Caco-2 (cell line): ENCODE results near the gene ESR2. TPM values are rescaled to one million over a fixed set of nuclear protein-coding genes. Genes with fewer than 3 reads are reported as not detected.

Experiments
- BruUV-seq: library from RNA; stranded (reverse); fragments of 400-500 nt; replicated peaks from 2 replicates; lab custom pipeline; 2021; lab: Mats Ljungman, UMichigan
- CTCF ChIA-PET: fragments of 300-600 bp; sonication (Branson Sonifier 250); formaldehyde crosslinking; loops from one replicate; lab custom pipeline; 2022; ENCODE audit warnings: antibody characterized with exemption; lab: Charles Lee
- POLR2A ChIA-PET: fragments of 300-600 bp; sonication (Branson Sonifier 250); formaldehyde crosslinking; loops from one replicate; lab custom pipeline; 2022; ENCODE audit warnings: antibody characterized with exemption; lab: Charles Lee
- DNase-seq, 2 experiments: peaks; one replicate each; pipeline versions ENCODE4 v3.0.0 to v3.0.0-alpha.2; 2020 to 2022
- H3K27me3 ChIP-seq: replicated peaks from 2 replicates; pipeline ENCODE4 v1.6.0; 2011; ENCODE audit warnings: low read length; ENCODE audit not compliant: control insufficient read depth, insufficient read depth
- H3K36me3 ChIP-seq: 2 replicates; pipeline ENCODE4 v1.5.1; 2011; ENCODE audit warnings: low read length; ENCODE audit not compliant: control insufficient read depth, insufficient read depth
- H3K4me1 ChIP-seq: fragments of 250-450 bp; sonication (Bioruptor Pico); 2 replicates; pipeline ENCODE4 v1.5.1; 2020; ENCODE audit warnings: mild to moderate bottlenecking
- H3K4me3 ChIP-seq: 2 replicates; pipeline ENCODE4 v1.5.1; 2011; ENCODE audit warnings: low read depth, mild to moderate bottlenecking, control low read depth, low read length
- H3K9me3 ChIP-seq: fragments of 250-450 bp; sonication (Bioruptor Pico); 2 replicates; pipeline ENCODE4 v1.5.1; 2020; ENCODE audit warnings: mild to moderate bottlenecking, moderate library complexity
- H3K27ac Mint-ChIP-seq: one replicate; pipeline ENCODE4 v1.8.0; 2022; ENCODE audit warnings: mixed read lengths; ENCODE audit not compliant: unreplicated experiment
- H3K27me3 Mint-ChIP-seq: one replicate; pipeline ENCODE4 v1.8.0; 2022; ENCODE audit warnings: mixed read lengths; ENCODE audit not compliant: insufficient read depth, unreplicated experiment
- H3K36me3 Mint-ChIP-seq: one replicate; pipeline ENCODE4 v1.8.0; 2022; ENCODE audit warnings: mild to moderate bottlenecking, mixed read lengths; ENCODE audit not compliant: insufficient read depth, unreplicated experiment
- H3K4me1 Mint-ChIP-seq: one replicate; pipeline ENCODE4 v1.8.0; 2022; ENCODE audit warnings: low read depth, mixed read lengths; ENCODE audit not compliant: unreplicated experiment
- H3K4me3 Mint-ChIP-seq: one replicate; pipeline ENCODE4 v1.8.0; 2022; ENCODE audit warnings: mild to moderate bottlenecking, moderate library complexity, mixed read lengths; ENCODE audit not compliant: unreplicated experiment
- H3K9me3 Mint-ChIP-seq: one replicate; pipeline ENCODE4 v1.8.0; 2022; ENCODE audit warnings: mixed read lengths; ENCODE audit not compliant: unreplicated experiment
- intact Hi-C: fragments of 100-400 bp; cut with micrococcal nuclease; formaldehyde crosslinking; loops from one replicate; pipeline ENCODE4 v1.10.0; 2022; ENCODE audit not compliant: unreplicated experiment
- total RNA-seq: library from RNA; stranded (reverse); gene quantifications from 2 replicates; pipeline ENCODE4 v1.2.3, GENCODE V29; 2022
- TF ChIP-seq, protein P1 (sequence below), 2 experiments: fragments of 200-600 bp in 1 of 2; IDR thresholded peaks; 1 replicate in 1 of 2; 2 replicates in 1 of 2; pipeline versions ENCODE4 v1.5.1 to v1.8.0; 2011 to 2022; ENCODE audit warnings: antibody characterized with exemption in 1 of 2, control low read depth in 1 of 2, inconsistent platforms in 1 of 2, low read depth in 1 of 2, low read length in 1 of 2, mild to moderate bottlenecking in 1 of 2, moderate library complexity in 1 of 2; ENCODE audit not compliant: insufficient read depth in 1 of 2, severe bottlenecking in 1 of 2, unreplicated experiment in 1 of 2

The ESR2 gene
- total RNA-seq, 1 experiment from 2014 or later = 0.23 TPM

DNA sequence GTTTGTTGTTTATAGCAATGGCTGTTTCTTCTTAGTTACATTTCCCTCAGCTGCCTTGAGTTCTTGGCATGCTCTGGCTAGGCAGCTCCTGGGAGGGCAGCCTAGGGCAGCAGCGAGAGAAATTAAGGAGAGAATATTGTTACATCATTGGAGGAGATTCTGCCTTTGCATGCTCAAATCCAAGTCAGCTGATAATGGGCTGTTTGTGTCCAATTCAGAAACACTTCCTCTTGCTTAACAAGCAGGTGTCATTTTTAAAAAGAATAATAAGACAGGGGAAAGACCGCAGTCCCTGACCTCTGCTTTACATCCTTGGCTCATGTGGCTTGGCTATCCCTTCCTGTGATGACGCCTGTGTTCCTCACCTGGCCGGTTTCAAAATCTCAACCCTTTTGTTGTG lies 76.9 kb downstream of the ESR2 start:
- H3K36me3 Mint-ChIP-seq = peaks cover 22% of the 10 kb centered on the region
- Histone ChIP-seq H3K4me1 (peaks cover 23% of the 10 kb centered on the region), H3K27me3 (no peaks in the 10 kb centered on the region), H3K9me3 (no peaks in the 10 kb centered on the region), H3K36me3 (no peaks in the 10 kb centered on the region; the same call in 1 of the 2 replicates), H3K4me3 (no peak overlapping the region)
- ChIA-PET CTCF (no interaction called here), POLR2A (no interaction called here)
- H3K4me1 Mint-ChIP-seq = peaks cover 12% of the 10 kb centered on the region
- TF ChIP-seq, protein P1, sequence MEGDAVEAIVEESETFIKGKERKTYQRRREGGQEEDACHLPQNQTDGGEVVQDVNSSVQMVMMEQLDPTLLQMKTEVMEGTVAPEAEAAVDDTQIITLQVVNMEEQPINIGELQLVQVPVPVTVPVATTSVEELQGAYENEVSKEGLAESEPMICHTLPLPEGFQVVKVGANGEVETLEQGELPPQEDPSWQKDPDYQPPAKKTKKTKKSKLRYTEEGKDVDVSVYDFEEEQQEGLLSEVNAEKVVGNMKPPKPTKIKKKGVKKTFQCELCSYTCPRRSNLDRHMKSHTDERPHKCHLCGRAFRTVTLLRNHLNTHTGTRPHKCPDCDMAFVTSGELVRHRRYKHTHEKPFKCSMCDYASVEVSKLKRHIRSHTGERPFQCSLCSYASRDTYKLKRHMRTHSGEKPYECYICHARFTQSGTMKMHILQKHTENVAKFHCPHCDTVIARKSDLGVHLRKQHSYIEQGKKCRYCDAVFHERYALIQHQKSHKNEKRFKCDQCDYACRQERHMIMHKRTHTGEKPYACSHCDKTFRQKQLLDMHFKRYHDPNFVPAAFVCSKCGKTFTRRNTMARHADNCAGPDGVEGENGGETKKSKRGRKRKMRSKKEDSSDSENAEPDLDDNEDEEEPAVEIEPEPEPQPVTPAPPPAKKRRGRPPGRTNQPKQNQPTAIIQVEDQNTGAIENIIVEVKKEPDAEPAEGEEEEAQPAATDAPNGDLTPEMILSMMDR (IDR thresholded peaks at IDR 0.05; ENCODE audit: insufficient read depth in 1 of 2, low read depth in 1 of 2, low read length in 1 of 2, severe bottlenecking in 1 of 2, unreplicated experiment in 1 of 2) = no peak
- no peak for DNase-seq
- H3K9me3 Mint-ChIP-seq = no peaks in the 10 kb centered on the region
- no peak overlapping the region for H3K27ac Mint-ChIP-seq
- BruUV-seq = no TSS peak
- H3K4me3 Mint-ChIP-seq = no peak overlapping the region
- intact Hi-C loops = no loop called here
- no peaks in the 10 kb centered on the region for H3K27me3 Mint-ChIP-seq

DNA sequence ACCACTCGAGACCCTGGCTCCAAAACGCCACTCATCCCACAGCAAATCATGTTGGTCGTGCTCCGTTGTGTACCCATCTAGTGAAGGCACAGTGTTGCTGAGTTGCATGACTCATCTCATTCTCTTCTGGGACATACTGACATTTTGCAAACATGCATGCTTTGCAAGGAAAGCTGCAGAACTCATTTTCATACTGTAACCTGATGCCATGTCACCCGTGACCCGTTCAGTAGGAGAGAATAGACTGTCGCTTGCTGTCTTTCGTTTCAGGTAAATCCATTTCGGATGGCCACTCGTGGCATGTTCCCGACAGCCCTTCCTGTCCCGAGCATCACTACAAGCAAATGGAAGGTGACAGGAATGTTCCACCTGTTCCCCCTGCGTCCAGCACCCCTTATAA lies 78.2 kb downstream of the ESR2 start:
- H3K4me3 ChIP-seq = no peak overlapping the region
- Mint-ChIP-seq H3K4me1 (peaks cover 12% of the 10 kb centered on the region), H3K27me3 (no peaks in the 10 kb centered on the region), H3K36me3 (peaks cover 16% of the 10 kb centered on the region), H3K27ac (peak overlapping the region; percentile 55), H3K4me3 (no peak overlapping the region), H3K9me3 (no peaks in the 10 kb centered on the region)
- POLR2A ChIA-PET = no interaction called here
- TF ChIP-seq, protein P1 (IDR thresholded peaks at IDR 0.05; ENCODE audit: insufficient read depth in 1 of 2, low read depth in 1 of 2, low read length in 1 of 2, severe bottlenecking in 1 of 2, unreplicated experiment in 1 of 2) = no peak
- intact Hi-C loops = no loop called here
- H3K4me1 ChIP-seq = peaks cover 27% of the 10 kb centered on the region
- no peak for DNase-seq
- no peaks in the 10 kb centered on the region for H3K27me3 ChIP-seq
- CTCF ChIA-PET = no interaction called here
- no peaks in the 10 kb centered on the region; the same call in 1 of the 2 replicates for H3K36me3 ChIP-seq
- no TSS peak for BruUV-seq
- no peaks in the 10 kb centered on the region for H3K9me3 ChIP-seq

DNA sequence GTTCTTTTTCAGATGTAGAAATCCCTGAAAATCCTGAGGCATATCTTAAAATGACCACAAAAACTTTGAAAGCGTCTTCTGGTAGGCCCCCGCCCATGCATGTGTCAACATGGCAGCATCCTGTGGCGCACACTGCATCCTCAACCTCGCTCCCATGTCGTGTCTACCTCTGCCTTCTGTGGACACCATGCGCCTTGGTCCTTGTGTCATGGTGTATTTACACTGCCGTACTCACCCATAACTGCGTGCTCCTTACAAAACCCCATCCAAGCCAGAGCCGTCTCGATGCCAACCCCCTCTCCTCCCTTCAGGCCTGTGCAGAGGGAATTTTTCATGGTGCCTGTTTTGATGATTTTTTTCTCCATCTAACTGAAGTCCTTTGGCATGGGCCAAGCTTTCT lies 78.9 kb downstream of the ESR2 start:
- DNase-seq = no peak
- CTCF ChIA-PET = no interaction called here
- H3K27me3 ChIP-seq = no peaks in the 10 kb centered on the region
- Mint-ChIP-seq H3K9me3 (no peaks in the 10 kb centered on the region), H3K4me1 (peaks cover 12% of the 10 kb centered on the region), H3K4me3 (no peak overlapping the region), H3K27ac (peak overlapping the region; percentile 55), H3K27me3 (no peaks in the 10 kb centered on the region), H3K36me3 (peaks cover 16% of the 10 kb centered on the region)
- no peak overlapping the region for H3K4me3 ChIP-seq
- H3K9me3 ChIP-seq = no peaks in the 10 kb centered on the region
- no peaks in the 10 kb centered on the region; the same call in 1 of the 2 replicates for H3K36me3 ChIP-seq
- TF ChIP-seq, protein P1 (IDR thresholded peaks at IDR 0.05; ENCODE audit: insufficient read depth in 1 of 2, low read depth in 1 of 2, low read length in 1 of 2, severe bottlenecking in 1 of 2, unreplicated experiment in 1 of 2) = no peak
- H3K4me1 ChIP-seq = peaks cover 27% of the 10 kb centered on the region
- BruUV-seq = no TSS peak
- intact Hi-C loops = no loop called here
- POLR2A ChIA-PET = no interaction called here
